Suppressor macrophage treated with lipopolysaccharide for 4 hours (primary cell): Measurements from ENCODE around the gene ST14.
"Not testable (repeated sequence)": the region's sequence is repeated elsewhere in the genome, so short reads cannot be mapped to it uniquely, and the experiment has no call there.

Experiments used
- DNase-seq: peaks from one replicate; pipeline ENCODE4 v3.0.0-alpha.2; 2020

Gene ST14

DNA sequence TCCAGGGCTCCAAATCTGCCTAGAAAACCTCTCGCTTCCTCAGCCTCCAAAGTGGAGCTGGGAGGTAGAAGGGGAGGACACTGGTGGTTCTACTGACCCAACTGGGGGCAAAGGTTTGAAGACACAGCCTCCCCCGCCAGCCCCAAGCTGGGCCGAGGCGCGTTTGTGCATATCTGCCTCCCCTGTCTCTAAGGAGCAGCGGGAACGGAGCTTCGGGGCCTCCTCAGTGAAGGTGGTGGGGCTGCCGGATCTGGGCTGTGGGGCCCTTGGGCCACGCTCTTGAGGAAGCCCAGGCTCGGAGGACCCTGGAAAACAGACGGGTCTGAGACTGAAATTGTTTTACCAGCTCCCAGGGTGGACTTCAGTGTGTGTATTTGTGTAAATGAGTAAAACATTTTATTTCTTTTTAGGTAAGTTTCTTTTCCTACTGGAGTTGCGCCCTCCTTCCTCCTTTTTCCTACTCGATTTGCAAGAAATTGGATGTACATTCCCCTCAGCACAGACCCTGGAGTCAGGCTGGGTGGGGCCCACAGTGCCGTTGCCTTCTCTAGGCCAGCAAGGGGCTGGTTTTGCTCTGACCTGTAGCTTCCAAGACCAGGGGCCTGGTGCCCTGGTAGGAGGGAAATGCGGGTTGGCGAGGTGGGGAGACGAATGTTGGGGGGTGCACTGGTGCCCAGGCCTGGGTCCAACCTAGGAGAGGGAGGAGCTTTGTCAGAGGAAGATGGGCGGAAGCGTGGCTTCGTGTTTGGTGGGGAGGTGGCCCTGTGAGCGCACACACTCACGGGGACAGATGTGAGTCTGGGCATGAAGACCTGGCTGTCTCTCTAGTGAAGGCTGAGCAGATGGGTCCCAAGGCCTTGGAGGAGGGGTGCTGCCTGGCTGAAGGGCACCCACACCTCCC lies 50.6 kb downstream of the ST14 start:
- no peak for DNase-seq

DNA sequence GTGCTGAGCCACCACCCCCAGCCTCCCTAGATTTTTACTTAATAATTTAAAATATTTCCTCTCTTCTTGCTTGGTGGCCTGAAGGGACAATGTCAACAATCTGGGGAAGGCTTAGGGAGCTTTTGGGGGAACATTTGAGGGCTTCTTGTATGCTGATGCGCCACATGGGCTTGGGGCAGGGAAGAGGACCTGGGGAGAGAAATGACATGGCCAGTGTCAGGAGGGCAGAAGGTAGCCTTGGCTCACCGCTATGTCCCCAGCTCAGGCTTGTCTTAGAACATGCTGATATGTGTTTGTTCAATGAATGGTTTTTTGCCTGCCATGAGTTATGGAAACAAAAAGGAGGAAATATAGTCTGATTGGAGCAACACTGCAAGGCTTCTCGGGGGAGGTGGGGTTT lies 51.6 kb downstream of the ST14 start:
- DNase-seq, result no peak

DNA sequence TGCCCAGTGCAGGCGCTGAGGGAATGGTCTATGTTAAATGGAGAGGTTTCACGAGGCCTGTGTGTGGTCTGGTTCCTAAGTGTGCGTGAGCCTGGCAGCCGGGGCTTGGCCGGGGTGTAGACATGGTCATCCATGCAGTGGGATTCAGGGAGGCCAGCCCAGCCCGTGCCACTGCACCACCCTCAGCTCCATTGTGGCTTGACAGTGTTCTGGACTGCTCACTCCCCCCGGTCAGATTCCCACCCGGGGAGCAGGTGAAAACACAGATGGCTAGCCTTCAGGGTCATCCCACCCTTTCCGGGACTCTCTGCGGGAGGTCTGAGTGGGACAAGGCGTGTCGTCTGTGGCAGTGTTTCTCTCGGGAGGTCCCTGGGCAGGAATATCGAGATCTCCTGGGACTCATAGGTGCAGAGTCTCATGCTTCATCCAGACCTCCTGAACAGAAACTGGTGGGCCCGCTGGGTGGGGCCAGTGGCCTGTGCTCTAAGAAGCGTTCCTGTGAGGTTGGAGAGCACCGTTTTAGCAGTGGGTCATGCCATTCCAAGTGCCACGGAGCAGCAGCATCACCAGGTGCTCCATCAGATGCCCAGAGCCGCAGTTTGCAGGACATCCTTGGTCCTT lies 52.3 kb downstream of the ST14 start:
- no peak for DNase-seq

DNA sequence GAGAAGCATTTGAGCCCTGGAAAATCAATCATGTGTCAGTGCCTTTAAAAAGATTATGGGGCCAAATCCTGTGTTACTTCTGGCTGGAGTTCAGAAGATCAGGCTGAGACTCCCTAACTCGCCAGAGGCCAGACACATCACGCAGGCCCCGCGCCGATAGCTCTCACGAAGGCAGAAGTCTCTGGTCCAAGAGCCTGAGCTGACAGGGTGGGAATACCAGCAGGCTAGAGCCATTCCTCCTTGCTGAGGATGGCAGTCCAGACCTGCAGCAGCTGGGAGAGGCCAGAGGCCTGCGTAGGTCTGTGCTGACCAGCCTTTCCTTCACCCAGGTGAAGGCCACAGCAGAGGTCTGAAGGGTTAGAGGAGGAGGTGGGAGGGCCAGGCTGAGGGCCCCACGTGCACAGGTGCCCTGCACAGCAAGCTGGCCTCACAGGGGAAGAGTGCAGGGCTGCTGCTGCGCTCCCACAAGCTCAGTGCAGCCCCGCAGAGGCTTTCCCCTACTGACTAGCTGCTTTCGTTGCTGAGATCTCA lies 52.9 kb downstream of the ST14 start:
- no peak for DNase-seq

DNA sequence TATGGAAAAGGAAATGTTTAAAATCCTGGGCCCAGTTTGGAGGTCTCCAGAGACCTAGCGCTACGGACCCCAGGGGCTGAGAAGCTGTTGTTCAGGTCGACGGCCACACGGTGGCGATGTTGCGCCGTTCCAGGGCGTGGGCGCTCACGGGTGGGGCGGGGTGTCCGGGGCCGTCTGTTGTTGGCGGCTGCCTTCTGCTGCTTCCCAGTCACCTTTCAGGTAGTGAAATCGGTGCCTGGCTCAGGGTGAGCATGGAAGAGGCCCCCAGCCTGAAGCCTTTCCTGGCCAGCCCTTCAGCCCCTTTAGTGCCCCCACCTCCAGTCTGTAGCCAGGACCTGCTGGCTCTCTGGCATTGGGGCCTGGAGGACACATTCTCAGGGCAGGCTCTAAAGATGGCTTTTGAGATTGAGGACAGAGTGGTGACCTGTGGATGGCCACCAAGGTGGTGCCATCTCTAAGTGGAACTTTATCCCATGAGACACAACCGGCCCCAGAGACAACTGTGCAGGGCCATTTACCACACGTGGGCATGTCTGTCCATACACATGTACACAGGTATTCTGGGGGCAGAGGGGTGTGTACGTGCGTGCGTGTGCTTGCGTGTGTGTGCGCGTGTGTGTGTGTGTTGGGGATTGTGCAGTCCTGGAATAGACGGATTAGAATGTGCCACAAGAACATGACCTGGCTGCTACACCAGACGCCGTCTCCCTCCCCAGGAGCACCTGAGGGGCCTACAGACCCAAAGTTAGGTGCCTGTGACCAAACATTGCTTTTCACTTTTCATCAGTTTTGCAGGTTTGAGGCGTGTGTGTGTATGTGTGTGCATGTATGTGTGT lies 53.8 kb downstream of the ST14 start:
- DNase-seq, result peak; percentile 66

DNA sequence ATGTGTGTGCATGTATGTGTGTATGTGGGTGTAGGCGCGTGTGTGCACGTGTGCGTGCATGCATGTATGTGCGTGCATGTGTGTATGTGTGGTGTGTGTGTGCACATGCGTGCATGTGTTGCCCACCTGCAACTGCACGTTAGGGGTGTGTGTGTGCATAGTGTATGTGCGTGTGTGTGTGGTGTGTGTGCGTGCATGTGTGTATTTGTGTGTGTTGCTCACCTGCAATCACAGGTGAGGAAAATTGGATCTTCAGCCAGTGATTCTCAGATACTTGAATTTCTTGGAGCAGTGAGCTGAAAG lies 54.3 kb downstream of the ST14 start:
- DNase-seq, result no peak

DNA sequence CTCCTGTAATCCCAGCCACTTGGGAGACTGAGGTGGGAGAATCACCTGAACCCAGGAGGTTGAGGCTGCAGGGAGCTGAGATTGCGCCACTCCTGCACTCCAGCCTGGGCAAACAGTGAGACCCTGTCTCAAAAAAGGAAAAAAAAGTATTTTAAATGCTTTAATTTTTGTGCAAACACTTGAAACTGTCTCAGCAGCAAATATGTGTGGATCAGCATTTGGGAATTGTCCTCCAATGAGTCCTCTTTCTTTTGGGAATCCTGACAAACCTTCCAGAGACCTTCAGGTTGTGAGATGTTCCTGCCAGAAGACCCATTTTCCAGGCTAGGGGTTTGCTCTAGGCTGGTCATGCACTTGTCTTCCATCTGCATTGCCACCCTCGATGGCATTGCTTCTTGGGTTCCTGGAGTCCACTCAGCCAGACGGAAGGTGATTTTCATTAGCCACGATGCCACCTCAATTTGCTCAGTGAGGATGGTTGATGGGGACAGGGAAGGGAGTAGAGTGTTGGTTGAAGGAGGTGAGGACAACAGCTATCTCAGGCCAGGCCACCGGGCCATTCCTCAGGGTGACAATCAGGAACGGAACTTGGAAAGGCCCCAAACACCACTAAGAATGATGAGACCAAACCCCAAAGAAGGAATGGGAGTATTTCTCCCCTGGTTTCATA lies 55.4 kb downstream of the ST14 start:
- DNase-seq, result no peak

DNA sequence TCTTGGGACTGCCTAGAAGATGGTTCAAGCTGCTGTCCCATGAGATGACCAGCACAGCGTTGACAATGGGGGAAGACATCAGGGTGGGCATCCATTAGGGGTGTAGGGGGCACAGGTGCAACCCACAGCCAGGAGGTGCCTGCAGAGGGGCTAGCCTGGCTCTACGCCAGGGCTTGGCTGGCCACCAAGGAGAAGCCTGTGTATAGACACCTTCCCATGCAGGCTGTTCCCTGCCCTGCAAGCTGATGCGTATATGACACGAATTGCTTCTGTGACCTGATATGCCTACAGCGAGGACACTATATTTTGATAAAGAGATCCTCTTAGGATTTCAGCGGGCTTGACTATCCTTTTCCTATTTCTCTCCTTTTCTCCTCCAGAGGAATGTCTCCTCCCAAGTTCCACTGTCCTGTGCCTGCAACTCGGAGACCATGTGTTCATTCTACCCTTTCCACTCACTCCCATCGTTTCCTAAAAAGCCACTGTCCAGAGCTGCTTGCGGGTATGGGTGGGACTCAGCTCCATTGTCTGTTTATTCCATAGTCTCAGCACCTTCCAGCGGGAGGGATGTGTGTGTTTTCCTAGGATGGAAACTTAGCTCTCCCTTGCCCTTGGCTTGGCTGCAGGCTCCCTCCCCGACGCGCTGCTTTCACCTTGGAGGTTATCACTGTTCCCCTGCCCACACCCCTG lies 56.1 kb downstream of the ST14 start:
- no peak for DNase-seq

DNA sequence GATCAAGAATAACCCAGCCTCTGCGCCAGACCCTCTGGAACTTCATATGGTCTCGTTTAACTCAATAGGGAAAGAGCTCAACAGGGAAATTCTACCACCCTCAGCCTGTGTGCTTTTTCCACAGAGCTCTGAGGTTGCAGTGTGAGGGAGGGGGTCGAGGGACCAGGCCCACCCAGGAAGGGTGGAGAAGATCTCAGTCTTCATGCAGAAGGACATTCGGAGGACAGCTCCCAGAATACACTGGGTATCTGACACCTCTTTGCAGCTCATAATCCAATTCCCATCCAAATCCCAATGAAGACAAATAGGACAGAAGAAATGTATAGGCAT lies 56.6 kb downstream of the ST14 start:
- DNase-seq, result no peak

DNA sequence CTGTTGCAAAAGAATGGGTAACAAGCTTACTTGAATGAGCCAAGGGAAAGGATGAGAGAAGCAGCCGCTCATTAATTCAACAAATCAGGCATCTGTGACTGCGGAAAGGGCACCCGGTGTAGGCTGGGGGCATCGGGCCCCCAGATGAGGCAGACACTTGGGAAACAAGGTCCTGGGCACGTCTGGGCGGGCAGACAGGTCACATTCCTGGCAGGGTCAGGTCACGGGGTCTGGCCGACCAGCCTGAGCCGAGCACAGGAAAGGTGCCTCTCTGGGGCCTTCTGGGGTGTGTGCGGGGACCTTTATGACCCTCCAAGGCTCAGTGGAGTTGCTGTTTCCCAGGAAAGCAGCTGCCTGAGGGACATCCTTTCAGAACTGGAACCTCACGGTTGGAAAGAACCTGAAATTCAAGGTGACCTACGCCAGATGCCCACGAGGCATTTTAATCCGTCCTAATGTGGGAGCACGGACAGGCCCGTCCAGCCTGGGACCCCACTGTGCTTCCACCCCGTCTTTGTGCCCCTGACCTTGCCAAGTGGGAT lies 57.1 kb downstream of the ST14 start:
- no peak for DNase-seq

DNA sequence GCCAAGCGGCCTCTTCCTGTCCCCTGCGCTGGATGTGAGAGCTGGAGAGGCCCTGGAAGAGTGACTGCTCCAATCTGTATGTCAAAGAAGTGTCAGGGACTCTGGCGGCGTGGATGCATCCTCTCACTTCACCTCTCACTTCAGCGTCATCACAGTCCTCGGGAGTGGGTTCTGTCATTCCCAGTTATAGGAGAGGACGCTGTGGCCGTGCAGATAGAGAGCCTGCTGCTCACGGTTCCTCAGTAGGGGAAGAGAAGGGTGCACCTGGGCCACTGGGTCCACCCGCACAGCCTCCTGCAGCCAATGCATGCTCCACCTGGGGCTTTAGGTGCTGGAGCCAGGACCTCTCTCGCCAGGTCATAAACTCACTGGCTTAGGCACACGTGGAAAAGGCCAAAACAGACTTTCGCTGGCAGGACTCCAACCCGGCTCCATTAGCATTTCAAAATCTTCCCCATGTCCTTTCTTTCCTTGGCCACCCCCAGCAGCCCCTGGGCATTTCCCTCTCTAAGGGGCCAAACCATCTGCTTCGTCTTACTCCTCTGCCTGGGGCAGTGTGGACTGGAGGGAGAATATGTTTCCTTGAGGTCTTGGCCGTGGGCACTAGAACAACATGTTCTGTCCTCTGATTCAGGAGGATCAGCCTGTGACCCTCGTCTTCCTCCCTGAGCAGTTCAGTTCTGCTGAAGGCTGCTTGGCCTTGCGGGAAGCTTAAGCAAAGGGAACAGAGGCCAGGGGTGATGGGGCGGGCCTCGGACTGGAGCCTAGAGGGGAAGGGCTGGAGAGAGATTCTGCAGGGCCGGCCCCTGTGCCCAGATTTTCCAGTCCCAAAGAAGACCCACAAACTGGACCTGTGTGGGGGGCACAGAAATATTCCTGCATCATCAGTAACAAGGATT lies 57.8 kb downstream of the ST14 start:
- DNase-seq, result no peak

DNA sequence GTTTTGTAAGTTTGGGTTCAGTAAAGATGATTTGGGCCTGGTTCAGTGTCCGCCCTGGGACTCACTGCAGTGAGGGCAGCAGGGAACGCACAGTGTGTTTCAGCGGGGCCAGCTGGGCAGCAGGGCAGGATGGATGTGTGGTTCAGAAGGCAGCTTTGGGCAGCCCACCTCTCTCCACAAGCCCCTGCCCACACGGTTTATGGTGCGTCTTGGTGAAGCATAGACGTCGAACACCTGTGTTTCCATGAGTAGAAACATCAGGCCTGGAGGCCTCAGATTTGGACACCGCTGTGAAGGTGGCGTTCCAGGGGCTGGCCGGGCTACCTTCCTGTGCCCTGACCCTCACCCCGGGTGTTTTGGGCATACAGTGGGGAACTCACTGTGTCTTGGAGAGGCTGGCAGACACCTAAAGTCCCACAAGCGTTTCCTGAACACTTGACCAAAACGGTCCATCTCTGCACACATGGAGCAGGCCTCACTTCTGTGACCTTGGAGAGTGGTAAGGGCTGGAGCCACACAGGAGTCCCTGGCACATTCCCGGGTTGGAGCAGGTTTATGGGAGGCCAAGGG lies 59.0 kb downstream of the ST14 start:
- DNase-seq, result no peak

DNA sequence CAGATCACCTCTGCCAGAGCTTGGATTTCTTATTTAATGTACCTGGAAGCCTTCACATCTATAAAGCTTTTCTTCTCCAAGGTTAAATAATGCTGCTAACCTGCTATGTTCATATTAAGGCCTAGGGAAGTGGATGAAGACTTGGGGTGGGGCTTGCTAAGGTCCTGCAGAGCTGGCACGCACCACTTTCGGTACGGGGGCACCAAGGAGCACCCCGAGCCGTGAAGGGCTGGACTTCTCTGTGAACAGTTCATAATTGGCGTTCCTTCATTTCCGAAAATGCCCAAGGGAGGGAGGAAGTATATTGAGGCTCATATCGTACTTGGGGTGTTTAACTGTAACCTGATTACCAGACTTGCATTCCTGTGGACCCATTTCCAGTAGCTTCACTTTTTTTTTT lies 59.6 kb downstream of the ST14 start:
- DNase-seq, result no peak

DNA sequence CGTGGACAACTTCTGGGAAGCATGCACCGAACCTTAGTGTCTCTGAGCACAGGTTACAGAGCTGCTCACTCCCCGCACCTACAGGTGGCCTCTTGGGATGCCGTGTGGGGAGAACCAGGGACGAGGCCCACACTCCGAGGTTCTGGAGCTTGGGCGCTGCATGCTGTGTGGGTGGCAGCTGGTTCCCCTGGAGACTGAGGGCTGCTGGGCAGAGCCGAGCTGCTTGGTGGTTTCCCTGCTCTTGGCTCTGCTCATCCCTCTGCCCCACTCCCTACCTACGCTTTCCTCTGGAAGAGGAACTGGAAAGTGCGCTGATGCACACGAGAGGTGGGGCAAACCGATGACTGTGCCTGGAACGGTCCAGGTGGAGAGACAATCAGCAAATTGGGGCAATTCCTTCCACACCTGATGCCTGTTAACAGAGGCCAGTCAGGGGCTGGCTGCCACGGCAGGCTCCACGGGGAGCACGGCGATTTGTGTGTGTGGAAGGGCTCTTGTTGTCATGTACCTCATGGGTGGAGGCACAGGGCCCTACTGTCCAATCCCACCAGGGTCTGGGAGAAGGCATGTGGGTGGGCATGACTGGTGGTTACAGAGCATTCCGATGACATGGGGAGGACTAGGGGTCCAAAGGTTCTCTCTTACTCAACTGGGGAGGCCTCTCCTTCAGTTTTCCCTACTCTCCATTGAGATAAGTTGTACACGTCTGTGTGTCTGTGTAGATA lies 60.9 kb downstream of the ST14 start:
- no peak for DNase-seq

DNA sequence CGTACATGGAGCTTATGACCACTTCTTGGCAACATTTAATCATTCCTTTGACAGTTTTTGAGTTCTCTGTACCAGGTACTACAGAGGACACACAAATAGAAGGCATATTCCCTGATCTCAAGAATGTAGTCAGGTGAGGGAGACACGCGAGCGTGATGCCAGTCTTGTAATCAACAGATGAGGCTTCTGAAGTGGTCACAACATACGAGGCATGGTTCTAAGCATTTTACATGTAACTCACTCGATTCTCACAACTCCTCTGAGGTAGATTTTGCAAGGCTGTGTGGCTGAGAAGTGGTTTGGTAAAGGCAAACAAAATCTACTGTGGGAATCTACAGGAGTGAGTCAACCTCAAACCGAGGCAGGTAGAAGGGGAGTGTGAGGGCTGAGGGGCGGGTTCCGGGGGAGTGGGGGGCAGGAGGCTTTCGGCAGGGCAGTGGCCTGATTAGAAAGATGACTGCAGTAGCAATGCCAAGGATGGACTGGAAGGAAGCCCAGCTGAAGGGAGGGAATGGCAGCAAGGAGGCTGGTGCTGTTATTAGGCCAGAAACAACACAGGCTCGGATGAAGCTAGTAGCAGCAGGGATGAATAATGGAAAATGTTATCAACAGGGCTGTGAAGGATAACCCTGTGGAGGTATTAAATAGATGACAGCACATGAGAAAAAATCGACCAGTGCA lies 63.8 kb downstream of the ST14 start:
- no peak for DNase-seq

DNA sequence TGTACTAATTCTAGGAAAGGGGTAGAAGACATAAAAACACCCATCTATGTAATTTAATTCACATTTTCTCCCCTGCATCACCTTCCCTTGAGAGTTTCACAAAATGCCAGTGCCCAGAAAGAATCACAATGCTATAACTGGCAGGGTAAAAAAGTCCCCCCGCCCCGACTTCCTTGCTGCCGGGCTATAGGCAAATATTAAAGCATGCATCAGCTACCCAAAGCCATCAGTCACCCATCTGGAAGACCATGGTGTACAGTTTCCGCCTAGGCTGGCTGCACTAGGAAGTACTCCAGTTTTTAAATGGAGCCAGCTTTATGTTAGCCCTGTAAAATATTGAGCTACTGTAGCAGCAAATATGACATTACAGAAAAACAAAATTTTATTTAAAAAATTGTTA lies 67.8 kb downstream of the ST14 start:
- no peak for DNase-seq

DNA sequence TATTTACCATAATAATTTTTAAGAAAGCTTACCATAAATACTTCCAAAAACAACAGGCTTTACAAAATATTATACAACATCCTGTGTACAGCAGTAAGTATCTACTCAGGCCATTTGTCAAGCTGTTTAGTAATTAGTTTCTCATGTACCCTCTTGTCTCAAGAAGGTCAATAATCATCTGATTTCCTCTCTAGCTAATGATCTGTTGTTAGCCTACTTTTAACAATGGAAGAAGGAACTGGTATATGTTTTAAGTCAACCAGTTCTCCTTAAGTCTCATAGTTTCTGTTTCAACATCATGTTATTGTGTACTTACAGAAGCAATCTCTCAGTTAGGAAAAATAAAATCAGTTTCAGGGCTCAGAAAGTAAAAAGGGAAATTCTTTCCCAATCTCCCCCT lies 73.9 kb downstream of the ST14 start:
- DNase-seq, result not testable (repeated sequence)

DNA sequence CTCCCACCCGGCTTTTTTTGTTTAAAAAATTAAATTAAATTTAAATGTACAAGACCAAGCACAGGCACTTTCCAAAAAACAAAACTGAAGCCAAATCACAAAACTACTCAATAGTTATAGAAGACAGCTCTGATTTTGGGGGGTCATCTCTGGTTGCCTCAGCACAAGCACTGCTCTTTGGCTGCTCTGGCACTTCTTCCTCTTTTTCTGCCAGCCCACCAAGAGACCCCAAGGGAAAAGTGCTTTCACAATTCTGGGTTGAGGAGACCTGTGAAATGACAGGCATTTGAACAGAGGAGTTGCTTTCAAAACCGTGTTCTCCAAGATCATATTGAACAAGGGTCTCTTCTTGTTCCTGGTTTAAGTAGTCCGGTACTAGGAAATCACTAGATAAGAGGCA lies 74.3 kb downstream of the ST14 start:
- DNase-seq, result not testable (repeated sequence)

DNA sequence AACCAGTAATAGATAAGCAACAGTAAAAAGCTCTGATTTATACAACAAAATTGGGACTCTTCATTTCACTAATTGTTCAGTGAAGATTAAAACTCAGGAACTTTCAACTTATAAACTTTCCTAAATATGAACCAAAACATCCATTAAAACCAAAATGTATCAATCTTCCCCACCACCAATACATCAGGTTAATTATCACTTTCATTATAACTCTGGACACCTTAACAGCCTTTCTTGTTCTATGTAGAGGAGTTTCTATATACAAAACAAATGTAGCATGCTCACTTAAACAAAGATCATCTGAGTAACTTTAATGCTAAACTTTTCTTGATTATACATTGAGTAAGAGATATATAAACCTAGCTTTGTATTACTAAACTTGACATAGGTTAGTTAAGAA lies 74.7 kb downstream of the ST14 start:
- DNase-seq, result no peak
